CD4-positive, alpha-beta T cell treated with Interleukin-6 for 4 hours (primary cell): ENCODE measurements around the gene SCYGR4.
"Not testable (repeated sequence)": the region's sequence is repeated elsewhere in the genome, so short reads cannot be mapped to it uniquely, and the experiment has no call there.

Experiments used
- DNase-seq: peaks from one replicate; pipeline ENCODE4 v3.0.0-alpha.2; 2020; ENCODE audit warnings: mixed read lengths

The SCYGR4 gene

GRCh38 chr2:227614740-227615139 lies 2.6 kb upstream of the SCYGR4 start, which contains the start of gene SCYGR3:
Gene SCYGR3, minus strand, starts transcription at chr2:227614840. Its CDS starts 0 bp downstream, at chr2:227614840.
- no peak for DNase-seq

- no peak for DNase-seq
Measured at GRCh38 chr2:227615181-227615580, 2.1 kb upstream of the SCYGR4 start.

GRCh38 chr2:227615906-227616305 lies 1.4 kb upstream of the SCYGR4 start:
- no peak for DNase-seq

GRCh38 chr2:227616631-227617030 lies 667 bp upstream of the SCYGR4 start:
- DNase-seq: no peak

GRCh38 chr2:227623226-227623625 lies 5.9 kb downstream of the SCYGR4 start:
- no peak for DNase-seq

GRCh38 chr2:227625420-227625819 lies 8.1 kb downstream of the SCYGR4 start:
- no peak for DNase-seq

- DNase-seq: no peak
Measured at GRCh38 chr2:227626580-227627151, 9.4 kb downstream of the SCYGR4 start.

GRCh38 chr2:227627769-227628168 lies 10.5 kb downstream of the SCYGR4 start:
- no peak for DNase-seq

GRCh38 chr2:227629435-227629834 lies 12.1 kb downstream of the SCYGR4 start:
- no peak for DNase-seq

GRCh38 chr2:227630322-227630721 lies 13.0 kb downstream of the SCYGR4 start:
- DNase-seq: no peak

GRCh38 chr2:227632827-227633226 lies 15.5 kb downstream of the SCYGR4 start:
- no peak for DNase-seq

- DNase-seq: no peak
Measured at GRCh38 chr2:227634201-227634600, 16.9 kb downstream of the SCYGR4 start.

- DNase-seq: no peak
Measured at GRCh38 chr2:227642656-227643055, 25.4 kb downstream of the SCYGR4 start.

GRCh38 chr2:227643990-227644551 lies 26.8 kb downstream of the SCYGR4 start:
- DNase-seq: no peak

- DNase-seq: no peak
Measured at GRCh38 chr2:227653419-227653818, 36.1 kb downstream of the SCYGR4 start.

- DNase-seq: no peak
Measured at GRCh38 chr2:227654426-227654825, 37.1 kb downstream of the SCYGR4 start.

GRCh38 chr2:227655454-227655853 lies 38.2 kb downstream of the SCYGR4 start:
- DNase-seq: no peak

GRCh38 chr2:227657199-227657845 lies 40.0 kb downstream of the SCYGR4 start:
- no peak for DNase-seq

GRCh38 chr2:227661025-227661649 lies 43.8 kb downstream of the SCYGR4 start:
- no peak for DNase-seq

- no peak for DNase-seq
Measured at GRCh38 chr2:227661827-227662226, 44.5 kb downstream of the SCYGR4 start.

- no peak for DNase-seq
Measured at GRCh38 chr2:227665189-227665940, 48.1 kb downstream of the SCYGR4 start.

- DNase-seq: not testable (repeated sequence)
Measured at GRCh38 chr2:227666631-227667170, 49.4 kb downstream of the SCYGR4 start, which contains the start of gene SCYGR5. Gene SCYGR5, plus strand, starts transcription at chr2:227666804. Its CDS starts 0 bp downstream, at chr2:227666804.
